Hematopoietic multipotent progenitor cell (in vitro differentiated cells): ENCODE data around the gene ORAI3. TPM values are rescaled to one million over a fixed set of nuclear protein-coding genes. Genes with fewer than 3 reads are reported as not detected.
A peak's percentile ranks its signal among the peaks of the same experiment; 100 is the strongest.

Source experiments
- DNase-seq, 3 donors: peaks; one replicate each; pipeline ENCODE4 v3.0.0-alpha.2; 2011 to 2015; ENCODE audit warnings: low read depth in 2 of 3, low spot score in 2 of 3
- total RNA-seq: library from RNA; depleted of rRNA; stranded (reverse); fragments of >200 nt; gene quantifications from one replicate; pipeline ENCODE4 v1.2.3, GENCODE V29; 2012

ORAI3 gene
- total RNA-seq, 1 donor, result 142 TPM

GRCh38 chr16:30966033-30966619, 17.3 kb downstream of the ORAI3 start:
- DNase-seq, result no peak

GRCh38 chr16:30967795-30968194, 18.9 kb downstream of the ORAI3 start:
- no peak for DNase-seq

DNA sequence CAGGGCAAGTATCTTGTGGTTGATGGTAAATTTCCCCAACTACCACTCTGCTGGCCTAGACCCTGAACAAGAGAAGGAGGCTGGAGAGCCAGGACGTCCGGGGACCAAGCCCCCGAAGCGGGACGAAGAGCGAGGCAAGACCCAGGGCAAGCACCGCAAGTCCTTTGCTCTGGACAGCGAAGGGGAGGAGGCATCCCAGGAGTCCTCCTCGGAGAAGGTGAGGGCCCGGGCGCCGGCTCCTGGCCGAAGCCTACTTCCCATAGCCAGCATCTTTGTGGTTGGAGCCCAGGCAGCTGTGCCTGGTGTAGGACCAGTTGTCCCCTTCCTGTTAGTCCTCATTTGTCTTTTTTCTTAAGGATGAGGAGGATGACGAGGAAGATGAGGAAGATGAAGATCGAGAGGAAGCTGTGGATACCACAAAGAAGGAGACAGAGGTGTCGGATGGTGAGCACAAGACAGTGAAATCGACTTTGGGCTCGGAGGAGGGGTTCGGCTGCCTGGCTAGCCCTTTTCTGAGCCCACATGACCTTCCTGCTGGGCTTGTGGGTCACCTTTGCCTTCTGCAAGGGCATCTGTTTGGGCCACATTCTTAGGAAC, 20.5 kb downstream of the ORAI3 start:
- DNase-seq, result no peak

DNA sequence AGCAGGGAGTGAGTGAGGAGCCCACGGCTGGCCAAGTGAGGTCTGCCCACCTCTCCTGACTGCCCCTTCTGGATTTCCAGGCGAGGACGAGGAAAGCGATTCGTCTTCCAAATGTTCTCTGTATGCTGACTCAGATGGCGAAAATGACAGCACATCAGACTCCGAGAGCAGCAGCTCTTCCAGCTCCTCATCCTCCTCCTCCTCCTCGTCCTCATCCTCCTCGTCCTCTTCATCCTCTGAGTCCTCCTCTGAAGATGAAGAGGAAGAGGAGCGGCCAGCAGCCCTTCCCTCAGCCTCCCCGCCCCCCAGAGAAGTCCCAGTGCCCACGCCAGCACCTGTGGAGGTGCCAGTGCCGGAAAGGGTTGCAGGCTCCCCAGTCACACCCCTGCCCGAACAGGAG, 22.4 kb downstream of the ORAI3 start:
- no peak for DNase-seq

GRCh38 chr16:30972872-30973271, 24.0 kb downstream of the ORAI3 start:
- DNase-seq, result no peak

DNA sequence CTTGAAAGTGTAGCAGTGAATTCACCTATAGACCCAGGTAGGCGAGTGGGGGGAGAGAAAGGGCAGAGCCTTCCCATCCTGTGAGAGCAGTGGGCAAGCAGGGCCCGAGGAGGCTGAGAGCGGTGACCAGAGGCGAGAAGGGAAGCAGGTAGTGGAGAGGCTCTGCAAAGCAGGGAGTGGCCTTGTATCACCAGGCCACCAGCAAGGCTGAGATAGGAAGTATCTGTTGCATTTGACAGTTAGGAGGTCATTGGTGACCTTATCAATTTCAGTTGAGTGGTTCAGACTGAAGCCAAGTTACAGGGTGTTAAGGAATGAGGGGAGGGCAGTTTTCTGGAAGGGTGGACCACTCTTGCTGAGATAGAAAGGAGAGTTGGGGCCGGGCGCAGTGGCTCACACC, 25.5 kb downstream of the ORAI3 start:
- DNase-seq, result no peak

GRCh38 chr16:30976486-30976885, 27.6 kb downstream of the ORAI3 start:
- DNase-seq, result no peak

GRCh38 chr16:30977502-30977901, 28.6 kb downstream of the ORAI3 start:
- DNase-seq, result peak in 1 of 3 donors; percentile 37

- no peak for DNase-seq
Measured at GRCh38 chr16:30979170-30980022, 30.5 kb downstream of the ORAI3 start.

- DNase-seq, result no peak
Measured at GRCh38 chr16:30980023-30980371, 31.1 kb downstream of the ORAI3 start.

DNA sequence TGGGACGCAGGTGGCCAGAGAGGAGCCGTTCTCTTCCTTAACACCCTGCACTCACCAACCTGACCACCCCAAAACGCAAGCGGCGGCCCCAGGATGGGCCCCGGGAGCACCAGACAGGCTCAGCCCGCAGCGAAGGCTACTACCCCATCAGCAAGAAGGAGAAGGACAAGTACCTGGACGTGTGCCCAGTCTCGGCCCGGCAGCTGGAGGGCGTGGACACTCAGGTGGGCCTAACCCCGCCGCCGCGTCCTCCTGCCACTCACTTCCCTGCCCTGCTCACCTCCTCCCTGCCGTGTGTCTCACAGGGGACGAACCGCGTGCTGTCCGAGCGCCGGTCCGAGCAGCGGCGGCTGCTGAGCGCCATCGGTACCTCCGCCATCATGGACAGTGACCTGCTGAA, 31.6 kb downstream of the ORAI3 start:
- no peak for DNase-seq

GRCh38 chr16:30980959-30981358, 32.1 kb downstream of the ORAI3 start:
- no peak for DNase-seq

GRCh38 chr16:30982548-30983288, 33.9 kb downstream of the ORAI3 start:
- DNase-seq, result no peak

- DNase-seq, result no peak
Measured at GRCh38 chr16:30983289-30983889, 34.5 kb downstream of the ORAI3 start.

DNA sequence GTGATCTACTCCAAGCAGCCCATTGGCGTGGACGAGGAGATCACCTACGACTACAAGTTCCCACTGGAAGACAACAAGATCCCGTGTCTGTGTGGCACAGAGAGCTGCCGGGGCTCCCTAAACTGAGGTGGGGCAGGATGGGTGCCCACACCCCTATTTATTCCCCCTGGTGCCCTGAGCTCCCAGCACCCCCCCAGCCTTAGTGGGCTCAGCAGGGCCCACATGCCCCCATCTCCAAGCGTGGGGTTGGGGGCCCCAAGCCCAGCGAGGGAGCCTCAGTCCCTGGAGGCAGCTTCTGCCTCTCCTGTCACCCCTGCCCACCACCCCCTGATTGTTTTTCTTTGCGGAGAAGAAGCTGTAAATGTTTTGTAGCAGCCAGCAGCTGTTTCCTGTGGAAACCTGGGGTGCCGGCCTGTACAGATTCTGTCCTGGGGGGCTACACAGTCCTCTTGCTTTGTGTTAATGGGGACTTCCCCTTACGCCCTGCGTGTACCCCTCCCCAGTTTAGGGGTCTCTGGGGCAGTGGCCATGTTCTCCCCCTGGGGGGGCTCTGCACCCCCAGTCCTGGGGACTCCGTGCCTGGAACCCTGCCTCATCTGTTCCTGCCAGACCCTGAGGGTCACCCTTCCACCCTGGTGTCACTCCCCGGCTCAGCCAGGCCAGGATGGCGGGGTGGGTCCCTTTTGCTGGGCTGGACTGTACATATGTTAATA, 35.2 kb downstream of the ORAI3 start:
- peak in 1 of 3 donors; percentile 52 for DNase-seq

DNA sequence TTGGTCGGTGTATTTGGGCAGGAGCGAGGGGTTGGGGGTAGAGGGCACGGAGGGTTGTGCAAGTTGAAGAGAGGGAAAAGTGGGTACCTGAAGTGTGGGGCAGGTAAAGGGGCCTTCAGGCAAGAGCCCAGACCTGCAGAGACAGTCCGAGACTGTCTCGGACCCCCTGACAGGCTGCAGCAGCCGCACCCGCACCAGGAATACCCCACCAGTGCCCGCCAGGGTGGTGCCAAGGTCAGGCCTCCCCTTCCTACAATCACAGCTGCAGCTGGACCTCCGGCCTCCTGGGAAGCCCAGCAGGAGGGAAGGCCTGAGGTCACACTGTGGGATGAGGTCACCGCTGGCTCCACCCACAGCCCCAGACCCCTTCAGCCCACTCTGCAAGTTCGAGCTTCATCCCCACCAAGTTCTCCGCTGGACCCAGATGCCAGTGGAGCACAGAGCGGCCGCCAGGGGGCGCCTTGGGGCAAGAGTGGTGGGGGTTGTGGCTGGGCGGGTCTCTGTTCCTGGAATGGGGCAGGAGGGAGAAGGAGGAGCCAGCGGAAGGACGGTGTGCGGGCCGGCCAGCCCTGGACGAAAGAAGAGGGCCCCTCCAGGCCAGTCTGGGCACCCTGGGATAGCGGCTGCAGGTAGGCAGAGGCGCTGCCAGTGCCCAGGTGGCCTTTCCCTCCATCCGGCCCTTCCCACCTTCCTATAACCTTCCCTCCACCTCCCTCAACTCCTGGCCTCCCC, 36.0 kb downstream of the ORAI3 start, which contains the start of gene HSD3B7:
Gene HSD3B7, plus strand, starts transcription at position 539 of the 732 bp plus-strand sequence. CDS start 452 bp downstream, outside the sequence.
- peak; percentile 54 to 74 (median 65) for DNase-seq

DNA sequence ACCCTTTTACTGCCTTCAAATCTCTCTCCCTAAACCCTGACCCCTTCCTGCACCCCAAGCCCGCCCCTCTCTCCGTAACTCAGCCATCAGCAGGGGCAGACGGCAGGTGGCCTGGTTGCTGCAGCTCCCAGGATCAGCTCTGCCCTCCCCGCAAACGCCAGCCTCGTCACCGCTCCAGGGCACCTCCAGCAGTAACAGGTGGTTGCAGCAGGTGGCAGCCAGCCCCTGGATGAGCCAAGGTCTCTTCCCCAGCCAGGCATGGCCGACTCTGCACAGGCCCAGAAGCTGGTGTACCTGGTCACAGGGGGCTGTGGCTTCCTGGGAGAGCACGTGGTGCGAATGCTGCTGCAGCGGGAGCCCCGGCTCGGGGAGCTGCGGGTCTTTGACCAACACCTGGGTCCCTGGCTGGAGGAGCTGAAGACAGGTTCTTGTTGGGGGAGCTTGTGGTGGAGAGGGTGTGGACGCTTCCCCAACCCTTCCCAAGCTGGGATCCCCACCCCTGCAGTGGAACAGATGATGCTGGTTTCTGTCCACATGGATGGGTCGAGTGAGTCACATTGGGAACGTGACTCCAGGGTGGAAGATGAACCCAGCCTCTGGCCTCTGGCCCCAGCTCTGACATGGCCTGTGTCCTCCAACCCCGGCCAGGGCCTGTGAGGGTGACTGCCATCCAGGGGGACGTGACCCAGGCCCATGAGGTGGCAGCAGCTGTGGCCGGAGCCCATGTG, 36.7 kb downstream of the ORAI3 start:
- DNase-seq, result peak in 2 of 3 donors; percentile 33 to 37

GRCh38 chr16:30986129-30986991, 37.5 kb downstream of the ORAI3 start:
- DNase-seq, result no peak
